Measurements from ENCODE around the gene JAZF1.

DNA sequence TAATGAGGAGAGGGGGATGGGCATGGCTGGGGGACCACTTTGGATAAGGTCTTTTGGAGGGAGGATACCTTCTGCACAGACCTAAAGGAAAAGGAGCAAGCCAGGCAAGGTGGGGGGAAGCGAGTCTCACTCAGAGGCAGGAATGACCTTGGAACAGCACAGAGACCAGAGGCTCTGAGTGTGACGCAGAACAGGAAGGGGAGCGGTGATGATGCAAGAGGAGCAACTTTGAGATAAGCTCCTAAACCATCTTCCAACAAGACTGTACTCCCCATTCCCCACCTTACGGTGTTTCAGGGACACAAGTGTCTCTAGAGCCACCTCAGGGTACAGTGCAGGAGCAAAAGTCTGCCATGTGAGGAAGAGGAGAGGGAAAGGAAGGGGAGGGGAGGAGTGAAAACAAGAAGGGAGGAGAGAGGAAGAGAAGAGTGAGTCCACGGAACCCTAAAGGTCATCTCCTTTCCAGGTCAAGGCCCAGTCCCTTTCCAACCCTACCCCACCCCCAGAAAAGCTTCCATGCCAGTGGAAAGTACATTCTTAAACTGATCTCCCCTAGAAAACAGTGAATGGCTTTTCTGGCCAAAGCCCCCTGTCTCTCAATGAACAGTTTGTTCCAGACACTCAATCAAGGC, 54.1 kb downstream of the JAZF1 start:
- TF ChIP-seq POLR2A (IDR thresholded peaks at IDR 0.05): no peak
- TF ChIP-seq, protein P1, sequence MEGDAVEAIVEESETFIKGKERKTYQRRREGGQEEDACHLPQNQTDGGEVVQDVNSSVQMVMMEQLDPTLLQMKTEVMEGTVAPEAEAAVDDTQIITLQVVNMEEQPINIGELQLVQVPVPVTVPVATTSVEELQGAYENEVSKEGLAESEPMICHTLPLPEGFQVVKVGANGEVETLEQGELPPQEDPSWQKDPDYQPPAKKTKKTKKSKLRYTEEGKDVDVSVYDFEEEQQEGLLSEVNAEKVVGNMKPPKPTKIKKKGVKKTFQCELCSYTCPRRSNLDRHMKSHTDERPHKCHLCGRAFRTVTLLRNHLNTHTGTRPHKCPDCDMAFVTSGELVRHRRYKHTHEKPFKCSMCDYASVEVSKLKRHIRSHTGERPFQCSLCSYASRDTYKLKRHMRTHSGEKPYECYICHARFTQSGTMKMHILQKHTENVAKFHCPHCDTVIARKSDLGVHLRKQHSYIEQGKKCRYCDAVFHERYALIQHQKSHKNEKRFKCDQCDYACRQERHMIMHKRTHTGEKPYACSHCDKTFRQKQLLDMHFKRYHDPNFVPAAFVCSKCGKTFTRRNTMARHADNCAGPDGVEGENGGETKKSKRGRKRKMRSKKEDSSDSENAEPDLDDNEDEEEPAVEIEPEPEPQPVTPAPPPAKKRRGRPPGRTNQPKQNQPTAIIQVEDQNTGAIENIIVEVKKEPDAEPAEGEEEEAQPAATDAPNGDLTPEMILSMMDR (IDR thresholded peaks at IDR 0.05): no peak

Measured in gastroesophageal sphincter (tissue), 3 donors.